IMR-90 (cell line): Measurements from ENCODE around the gene MYEOV. TPM values are rescaled to one million over a fixed set of nuclear protein-coding genes. Genes with fewer than 3 reads are reported as not detected.

ENCODE experiments used
- ATAC-seq: fragments of 200-7000 bp; cut with Tn5 transposase; 2 replicates; pipeline ENCODE4 v1.9.1; 2020; ENCODE audit warnings: low read depth, mild to moderate bottlenecking, moderate library complexity
- BruUV-seq: library from RNA; stranded (reverse); fragments of 400-500 nt; replicated peaks from 2 replicates; lab custom pipeline; 2021; lab: Mats Ljungman, UMichigan
- CTCF ChIA-PET: fragments of 300-600 bp; formaldehyde crosslinking; extraction: SDS; loops from one replicate; lab custom pipeline; 2021; ENCODE audit warnings: antibody characterized with exemption; lab: Yijun Ruan, JAX
- POLR2A ChIA-PET: fragments of 300-600 bp; sonication (Branson Sonifier 250); formaldehyde crosslinking; loops from one replicate; lab custom pipeline; 2022; ENCODE audit warnings: antibody characterized with exemption; ENCODE audit not compliant: unreplicated experiment; lab: Charles Lee
- DNase-seq: peaks from one replicate; pipeline ENCODE4 v3.0.0; 2013
- H2AFZ ChIP-seq: replicated peaks from 2 replicates; pipeline ENCODE3; 2013; ENCODE audit warnings: low read length, mild to moderate bottlenecking; ENCODE audit not compliant: poor library complexity
- H2AK5ac ChIP-seq: 2 replicates; pipeline ENCODE4 v1.6.1; 2013; ENCODE audit warnings: low read depth, low read length, inconsistent platforms
- H2AK9ac ChIP-seq: replicated peaks from 2 replicates; pipeline ENCODE3; 2013; ENCODE audit warnings: mild to moderate bottlenecking, low read depth, low read length, moderate library complexity; ENCODE audit not compliant: poor library complexity
- H2BK120ac ChIP-seq: 2 replicates; pipeline ENCODE4 v1.6.1; 2013; ENCODE audit warnings: low read depth, low read length, inconsistent platforms
- H2BK15ac ChIP-seq: 3 replicates; pipeline ENCODE4 v1.6.1; 2013; ENCODE audit warnings: low read depth, low read length, inconsistent platforms
- H2BK20ac ChIP-seq: 2 replicates; pipeline ENCODE4 v1.6.1; 2013; ENCODE audit warnings: low read depth, mild to moderate bottlenecking, inconsistent platforms, low read length, moderate library complexity
- H2BK5ac ChIP-seq: 2 replicates; pipeline ENCODE4 v1.6.1; 2013; ENCODE audit warnings: mild to moderate bottlenecking, low read depth, low read length, inconsistent platforms; ENCODE audit not compliant: poor library complexity, severe bottlenecking
- H3K14ac ChIP-seq: replicated peaks from 2 replicates; pipeline ENCODE4 v1.6.1; 2013; ENCODE audit warnings: low read depth, low read length, inconsistent platforms
- H3K18ac ChIP-seq: 2 replicates; pipeline ENCODE4 v1.6.1; 2013; ENCODE audit warnings: low read depth, low read length, control low read depth
- H3K23ac ChIP-seq: 2 replicates; pipeline ENCODE4 v1.6.1; 2013; ENCODE audit warnings: low read depth, low read length, inconsistent platforms
- H3K27ac ChIP-seq: 2 replicates; pipeline ENCODE4 v1.5.1; 2013; ENCODE audit warnings: mild to moderate bottlenecking, control low read depth, low read length; ENCODE audit not compliant: insufficient read depth
- H3K27me3 ChIP-seq: 2 replicates; pipeline ENCODE4 v1.6.1; 2013; ENCODE audit warnings: low read length; ENCODE audit not compliant: control insufficient read depth, insufficient read depth
- H3K36me3 ChIP-seq: 2 replicates; pipeline ENCODE4 v1.6.1; 2013; ENCODE audit warnings: low read length, mixed read lengths; ENCODE audit not compliant: control insufficient read depth, insufficient read depth
- H3K4ac ChIP-seq: 2 replicates; pipeline ENCODE4 v1.6.1; 2013; ENCODE audit warnings: low read depth, low read length, inconsistent platforms
- H3K4me1 ChIP-seq: 2 replicates; pipeline ENCODE4 v1.6.1; 2013; ENCODE audit warnings: low read length, mixed read lengths; ENCODE audit not compliant: control insufficient read depth, insufficient read depth
- H3K4me2 ChIP-seq: 2 replicates; pipeline ENCODE4 v1.6.1; 2013; ENCODE audit warnings: low read depth, mild to moderate bottlenecking, control low read depth, low read length, moderate library complexity
- H3K4me3 ChIP-seq: 2 replicates; pipeline ENCODE4 v1.5.1; 2013; ENCODE audit warnings: low read depth, mild to moderate bottlenecking, control low read depth, low read length, moderate library complexity; ENCODE audit not compliant: insufficient read depth
- H3K56ac ChIP-seq: 2 replicates; pipeline ENCODE4 v1.6.1; 2013; ENCODE audit warnings: low read length, inconsistent platforms; ENCODE audit not compliant: insufficient read depth; ENCODE audit errors: extremely low read depth
- H3K79me1 ChIP-seq, 2 experiments: 2 replicates each; pipeline ENCODE4 v1.6.1; 2013; ENCODE audit warnings: low read length in 2 of 2, inconsistent platforms in 1 of 2, low read depth in 1 of 2
- H3K9ac ChIP-seq: 2 replicates; pipeline ENCODE4 v1.6.1; 2013; ENCODE audit warnings: low read depth, low read length, control low read depth
- H3K9me1 ChIP-seq: 2 replicates; pipeline ENCODE4 v1.6.1; 2013; ENCODE audit warnings: low read length, inconsistent platforms; ENCODE audit not compliant: insufficient read depth
- H3K9me3 ChIP-seq: 2 replicates; pipeline ENCODE4 v1.6.1; 2013; ENCODE audit warnings: low read length; ENCODE audit not compliant: control insufficient read depth, insufficient read depth
- H4K20me1 ChIP-seq: 2 replicates; pipeline ENCODE4 v1.6.1; 2013; ENCODE audit warnings: low read length, inconsistent platforms; ENCODE audit not compliant: insufficient read depth
- H4K5ac ChIP-seq: 2 replicates; pipeline ENCODE4 v1.6.1; 2013; ENCODE audit warnings: mild to moderate bottlenecking, low read depth, low read length, control low read depth
- H4K8ac ChIP-seq, 2 experiments: 2 replicates each; pipeline ENCODE4 v1.6.1; 2013; ENCODE audit warnings: low read depth in 2 of 2, low read length in 2 of 2, control low read depth in 1 of 2, inconsistent platforms in 1 of 2
- H4K91ac ChIP-seq: 2 replicates; pipeline ENCODE4 v1.6.1; 2013; ENCODE audit warnings: low read depth, low read length, inconsistent platforms; ENCODE audit not compliant: insufficient read depth
- BHLHE40 ChIP-seq: fragments of 150-350 bp; IDR thresholded peaks from 2 replicates; pipeline ENCODE4 v1.6.1; 2016; ENCODE audit warnings: mild to moderate bottlenecking, low read depth, low read length
- CEBPB ChIP-seq: IDR thresholded peaks from 2 replicates; pipeline ENCODE4 v1.6.1; 2012; ENCODE audit warnings: low read depth, low read length, improper control_type of control experiment
- CHD1 ChIP-seq: IDR thresholded peaks from 2 replicates; pipeline ENCODE4 v1.6.1; 2012; ENCODE audit warnings: low read depth, low read length, improper control_type of control experiment
- FOS ChIP-seq: fragments of 150-350 bp; IDR thresholded peaks from 2 replicates; pipeline ENCODE4 v1.6.1; 2016; ENCODE audit warnings: low read depth, low read length
- MAFK ChIP-seq: IDR thresholded peaks from 2 replicates; pipeline ENCODE4 v1.6.1; 2012; ENCODE audit warnings: low read depth, low read length, improper control_type of control experiment
- MAZ ChIP-seq: IDR thresholded peaks from 2 replicates; pipeline ENCODE4 v1.6.1; 2012; ENCODE audit warnings: low read depth, mild to moderate bottlenecking, low read length, improper control_type of control experiment, moderate library complexity, borderline replicate concordance
- MXI1 ChIP-seq: IDR thresholded peaks from 2 replicates; pipeline ENCODE4 v1.6.1; 2012; ENCODE audit warnings: low read depth, mild to moderate bottlenecking, low read length, moderate library complexity, borderline replicate concordance
- NFE2L2 ChIP-seq: fragments of 150-350 bp; IDR thresholded peaks from 2 replicates; pipeline ENCODE4 v1.6.1; 2016; ENCODE audit warnings: low read depth, mild to moderate bottlenecking, low read length
- POLR2A ChIP-seq: IDR thresholded peaks from 2 replicates; pipeline ENCODE4 v1.6.1; 2012; ENCODE audit warnings: mild to moderate bottlenecking, low read depth, low read length
- RAD21 ChIP-seq: IDR thresholded peaks from 2 replicates; pipeline ENCODE4 v1.6.1; 2012; ENCODE audit warnings: low read length, improper control_type of control experiment
- RCOR1 ChIP-seq: IDR thresholded peaks from 2 replicates; pipeline ENCODE4 v1.6.1; 2012; ENCODE audit warnings: mild to moderate bottlenecking, low read length, improper control_type of control experiment; ENCODE audit not compliant: insufficient replicate concordance
- RFX5 ChIP-seq: IDR thresholded peaks from 2 replicates; pipeline ENCODE4 v1.8.0; 2012; ENCODE audit warnings: low read depth, mild to moderate bottlenecking, low read length, moderate library complexity
- SMC3 ChIP-seq: fragments of 150-350 bp; IDR thresholded peaks from 2 replicates; pipeline ENCODE4 v1.6.1; 2016; ENCODE audit warnings: low read depth, mild to moderate bottlenecking, antibody characterized with exemption, low read length, moderate library complexity
- WGBS, 2 experiments: methylation state at CpG; one replicate each; pipeline versions ENCODE4 v1.1.5 to v1.1.7; 2013; ENCODE audit warnings: missing lambda C conversion rate in 2 of 2; ENCODE audit not compliant: insufficient read length in 1 of 2; ENCODE audit errors: extremely low coverage in 2 of 2; 5-methylcytosine and 5-hydroxymethylcytosine counted together
- dilution Hi-C: fragments of 300-500 bp; cut with HindIII; formaldehyde crosslinking; loops from one replicate; pipeline ENCODE4 v1.14.3; 2018; ENCODE audit warnings: low sequenced_read_pairs; ENCODE audit not compliant: unreplicated experiment
- in situ Hi-C: fragments of 300-500 bp; cut with MboI; formaldehyde crosslinking; loops from 3 replicates; pipeline ENCODE4 v1.14.3; 2019; ENCODE audit warnings: low sequenced_read_pairs, inconsistent platforms, mixed read lengths
- intact Hi-C: fragments of 100-400 bp; cut with micrococcal nuclease; formaldehyde crosslinking; loops from 2 replicates; pipeline ENCODE4 v1.10.0; 2022
- polyA plus RNA-seq, 3 experiments: library from polyadenylated mRNA; depleted of rRNA; stranded (reverse); fragments of >200 nt; gene quantifications; 2 replicates each; pipeline ENCODE4 v1.2.3, GENCODE V29; 2012; ENCODE audit warnings: low replicate concordance in 1 of 3
- total RNA-seq: library from RNA; depleted of rRNA; stranded (reverse); fragments of >200 nt; gene quantifications from 2 replicates; pipeline ENCODE4 v1.2.3, GENCODE V29; 2012
- TF ChIP-seq, protein P1 (sequence below): conservative IDR thresholded peaks from 2 replicates; pipeline ENCODE4 v1.5.1; 2012; ENCODE audit warnings: mild to moderate bottlenecking, low read depth, low read length, improper control_type of control experiment
- TF ChIP-seq, protein P2 (sequence below): fragments of 150-350 bp; IDR thresholded peaks from 2 replicates; pipeline ENCODE4 v1.6.1; 2016; ENCODE audit warnings: low read depth, mild to moderate bottlenecking, low read length, moderate library complexity, borderline replicate concordance

MYEOV gene
- total and polyA plus RNA-seq, 2 of the 4 experiments (the other 2 are of a cell fraction) = 5.8 to 6.8 TPM

DNA sequence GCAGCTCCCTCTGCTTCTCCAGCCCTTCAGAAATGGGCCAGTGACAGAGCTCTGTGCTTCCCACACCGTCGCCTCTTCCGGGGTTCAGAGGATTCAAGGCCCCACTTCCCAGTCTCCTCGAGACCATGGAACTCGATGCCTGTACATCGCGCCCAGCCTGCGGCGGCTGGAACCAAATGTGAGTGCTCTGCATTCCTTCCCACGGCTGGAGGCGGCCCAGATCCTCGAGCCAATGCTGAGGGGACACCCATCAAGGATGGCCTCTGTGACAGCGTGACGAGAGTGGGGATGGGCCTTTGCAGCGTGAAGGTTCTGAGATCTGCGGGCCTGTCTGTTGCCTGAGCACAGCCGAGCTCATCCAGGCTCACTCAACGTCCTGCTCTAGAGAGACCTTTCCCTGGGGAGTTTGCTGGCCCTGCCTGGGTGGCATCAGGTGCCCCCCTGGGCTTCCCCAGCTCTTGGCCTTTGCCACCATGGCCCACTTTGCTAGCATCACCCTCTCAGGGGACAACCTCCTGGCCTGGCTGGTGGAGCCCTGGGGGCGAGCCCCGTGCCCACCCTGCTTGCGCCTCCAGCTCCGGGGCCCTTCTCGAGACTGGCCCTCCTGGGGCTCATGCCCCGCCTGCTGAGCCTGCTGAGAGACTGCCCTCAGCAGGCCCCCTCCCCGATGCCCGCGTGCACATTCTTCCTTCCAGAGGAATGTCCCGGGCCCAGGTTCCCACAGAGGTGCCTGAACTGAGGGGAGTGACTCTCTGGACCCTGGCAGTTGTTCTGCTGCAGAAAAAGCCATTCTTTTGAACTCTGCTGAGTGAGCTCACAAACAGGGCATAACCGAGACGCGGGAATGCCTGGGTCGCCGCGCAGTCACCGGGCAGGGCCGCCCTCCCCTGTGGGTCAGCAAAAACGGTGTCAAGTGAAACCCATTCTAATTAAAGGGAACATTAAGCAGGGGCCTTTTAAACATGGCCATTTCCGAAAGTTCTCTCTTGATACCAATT, 7.3 kb upstream of the MYEOV start:
- Histone ChIP-seq H2BK5ac (no peak overlapping the region), H3K36me3 (no peaks in the 10 kb centered on the region), H2BK120ac (no peak overlapping the region), H2AK9ac (no peak overlapping the region), H4K20me1 (no peaks in the 10 kb centered on the region), H3K27me3 (no peaks in the 10 kb centered on the region), H4K5ac (no peak overlapping the region), H4K91ac (no peak overlapping the region), H4K8ac (no peak overlapping the region), H3K4ac (no peak overlapping the region), H2BK15ac (no peak overlapping the region), H3K56ac (no peak overlapping the region), H3K27ac (no peak overlapping the region), H3K9ac (no peak overlapping the region), H3K4me1 (no peaks in the 10 kb centered on the region), H2BK20ac (no peak overlapping the region), H3K4me3 (no peak overlapping the region), H3K9me1 (no peaks in the 10 kb centered on the region; the same call in 1 of the 2 replicates), H2AK5ac (peak overlapping the region; percentile 62; the same call in 1 of the 2 replicates), H3K79me1 (no peaks in the 10 kb centered on the region), H3K18ac (no peak overlapping the region), H2AFZ (no peak overlapping the region), H3K23ac (no peak overlapping the region), H3K14ac (no peak overlapping the region), H3K4me2 (no peak overlapping the region), H3K9me3 (peaks cover 3% of the 10 kb centered on the region)
- ATAC-seq (no peak), DNase-seq (no peak)
- CTCF ChIA-PET = no interaction called here
- dilution Hi-C loops (no loop called here), in situ Hi-C loops (no loop called here), intact Hi-C loops (loop anchor here (1.0 kb wide), 1 partner anchor 19 kb away; no protein-coding TSS in a partner anchor)
- 76% methylated on average over 16 of the region's 38 CpGs; no CpG with 5 or more reads in 1 of the 2 experiments for WGBS, 2 experiments
- no TSS peak for BruUV-seq
- POLR2A ChIA-PET = no interaction called here
- TF ChIP-seq MAZ (no peak), SMC3 (no peak), CEBPB (no peak), RAD21 (no peak), POLR2A (no peak), FOS (no peak), RFX5 (no peak), BHLHE40 (no peak), CHD1 (no peak), RCOR1 (no peak), MXI1 (no peak), NFE2L2 (no peak), MAFK (no peak)
- TF ChIP-seq, protein P1, sequence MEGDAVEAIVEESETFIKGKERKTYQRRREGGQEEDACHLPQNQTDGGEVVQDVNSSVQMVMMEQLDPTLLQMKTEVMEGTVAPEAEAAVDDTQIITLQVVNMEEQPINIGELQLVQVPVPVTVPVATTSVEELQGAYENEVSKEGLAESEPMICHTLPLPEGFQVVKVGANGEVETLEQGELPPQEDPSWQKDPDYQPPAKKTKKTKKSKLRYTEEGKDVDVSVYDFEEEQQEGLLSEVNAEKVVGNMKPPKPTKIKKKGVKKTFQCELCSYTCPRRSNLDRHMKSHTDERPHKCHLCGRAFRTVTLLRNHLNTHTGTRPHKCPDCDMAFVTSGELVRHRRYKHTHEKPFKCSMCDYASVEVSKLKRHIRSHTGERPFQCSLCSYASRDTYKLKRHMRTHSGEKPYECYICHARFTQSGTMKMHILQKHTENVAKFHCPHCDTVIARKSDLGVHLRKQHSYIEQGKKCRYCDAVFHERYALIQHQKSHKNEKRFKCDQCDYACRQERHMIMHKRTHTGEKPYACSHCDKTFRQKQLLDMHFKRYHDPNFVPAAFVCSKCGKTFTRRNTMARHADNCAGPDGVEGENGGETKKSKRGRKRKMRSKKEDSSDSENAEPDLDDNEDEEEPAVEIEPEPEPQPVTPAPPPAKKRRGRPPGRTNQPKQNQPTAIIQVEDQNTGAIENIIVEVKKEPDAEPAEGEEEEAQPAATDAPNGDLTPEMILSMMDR = no peak
- TF ChIP-seq, protein P2, sequence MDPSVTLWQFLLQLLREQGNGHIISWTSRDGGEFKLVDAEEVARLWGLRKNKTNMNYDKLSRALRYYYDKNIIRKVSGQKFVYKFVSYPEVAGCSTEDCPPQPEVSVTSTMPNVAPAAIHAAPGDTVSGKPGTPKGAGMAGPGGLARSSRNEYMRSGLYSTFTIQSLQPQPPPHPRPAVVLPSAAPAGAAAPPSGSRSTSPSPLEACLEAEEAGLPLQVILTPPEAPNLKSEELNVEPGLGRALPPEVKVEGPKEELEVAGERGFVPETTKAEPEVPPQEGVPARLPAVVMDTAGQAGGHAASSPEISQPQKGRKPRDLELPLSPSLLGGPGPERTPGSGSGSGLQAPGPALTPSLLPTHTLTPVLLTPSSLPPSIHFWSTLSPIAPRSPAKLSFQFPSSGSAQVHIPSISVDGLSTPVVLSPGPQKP = no peak
